K562 (cell line): ENCODE measurements around the gene RARRES2.

Experiments
- ATF1 ChIP-seq, 2 experiments: fragments of 450-650 bp in 1 of 2; IDR thresholded peaks; 2 replicates each; pipeline ENCODE4 v1.6.1; 2016; ENCODE audit warnings: missing compliant biosample characterization in 1 of 2, missing genetic modification characterization in 1 of 2
- CTCF ChIP-seq, 3 experiments: IDR thresholded peaks in 2 of 3; conservative IDR thresholded peaks in 1 of 3; 2 replicates each; pipeline ENCODE4 v1.5.1; 2011 to 2012; ENCODE audit warnings: low read length in 3 of 3, mild to moderate bottlenecking in 3 of 3, control low read depth in 2 of 3, improper control_type of control experiment in 1 of 3, inconsistent platforms in 1 of 3, low read depth in 1 of 3, mixed read lengths in 1 of 3, moderate library complexity in 1 of 3; ENCODE audit not compliant: insufficient read depth in 2 of 3
- ESRRA ChIP-seq: fragments of 450-650 bp; IDR thresholded peaks from 2 replicates; pipeline ENCODE4 v1.6.1; 2014; ENCODE audit warnings: low read depth, mild to moderate bottlenecking, moderate library complexity, borderline replicate concordance
- FOXK2 ChIP-seq, 2 experiments: fragments of 450-650 bp; IDR thresholded peaks in 1 of 2; conservative IDR thresholded peaks in 1 of 2; 2 replicates each; pipeline ENCODE4 v1.6.1; 2016; ENCODE audit warnings: low read depth in 2 of 2, mild to moderate bottlenecking in 1 of 2
- HMG20A ChIP-seq: fragments of 450-650 bp; formaldehyde crosslinking; conservative IDR thresholded peaks from 2 replicates; pipeline ENCODE4 v1.4.0; 2020; ENCODE audit warnings: mild to moderate bottlenecking, mixed read lengths
- JUN ChIP-seq, 2 experiments: sonication (generic) in 1 of 2; formaldehyde crosslinking in 1 of 2; IDR thresholded peaks; 2 replicates each; pipeline versions ENCODE4 v1.6.1 to v1.8.0; 2012 to 2022; ENCODE audit warnings: borderline replicate concordance in 2 of 2, mild to moderate bottlenecking in 2 of 2, improper control_type of control experiment in 1 of 2, low read depth in 1 of 2, low read length in 1 of 2, missing genetic modification reagents in 1 of 2
- MAFK ChIP-seq: IDR thresholded peaks from 2 replicates; pipeline ENCODE4 v1.6.1; 2011; ENCODE audit warnings: low read length, improper control_type of control experiment
- ZNF124 ChIP-seq: sonication (generic); formaldehyde crosslinking; IDR thresholded peaks from 2 replicates; pipeline ENCODE4 v1.8.1; 2022; ENCODE audit warnings: missing genetic modification reagents
- TF ChIP-seq, protein P1 (sequence below): sonication (generic); formaldehyde crosslinking; IDR thresholded peaks from 2 replicates; pipeline ENCODE4 v1.9.0; 2022; ENCODE audit warnings: mild to moderate bottlenecking, missing genetic modification reagents

DNA sequence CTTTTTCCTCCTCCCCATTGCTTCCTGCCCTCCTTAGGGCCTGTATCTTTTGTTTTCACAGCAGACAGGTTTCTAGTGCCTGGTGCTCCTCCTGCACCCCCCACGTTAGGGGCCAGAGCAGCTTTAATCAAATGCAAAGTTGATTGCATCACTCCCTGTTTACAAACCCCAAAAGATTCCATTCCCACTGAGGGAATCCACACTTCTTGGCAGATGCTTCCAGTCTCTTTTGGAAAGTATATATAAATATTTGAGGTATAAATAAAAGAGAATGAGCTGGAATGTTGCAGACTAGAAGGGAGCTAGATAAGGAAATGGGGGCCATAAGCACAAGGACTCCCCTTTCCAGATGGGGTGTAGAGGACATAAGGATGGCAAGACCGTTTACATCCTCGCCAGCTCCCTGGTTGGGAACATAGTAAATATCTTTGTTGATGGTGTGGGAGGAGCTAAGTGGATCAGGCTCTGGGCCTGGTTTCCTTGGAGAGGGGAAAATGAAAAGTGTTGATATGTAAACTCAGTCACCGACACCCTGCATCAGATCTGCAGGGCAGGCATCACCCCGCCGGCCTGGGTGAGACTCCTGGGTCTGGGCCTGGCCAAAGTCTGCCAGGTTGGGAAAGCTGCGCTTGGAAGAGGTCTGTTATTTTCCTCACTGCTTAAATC lies 6.2 kb downstream of the RARRES2 start:
- TF ChIP-seq JUN (IDR thresholded peaks at IDR 0.05; ENCODE audit: borderline replicate concordance, low read depth, low read length): no peak
- no peak for TF ChIP-seq JUN (CRISPR knock-in tag; IDR thresholded peaks at IDR 0.05; ENCODE audit: borderline replicate concordance)
- TF ChIP-seq MAFK: no peak
- TF ChIP-seq CTCF (IDR thresholded peaks at IDR 0.05 in 2 of 3, conservative IDR thresholded peaks at IDR 0.05 in 1 of 3; ENCODE audit: insufficient read depth in 2 of 3, low read depth in 1 of 3, low read length in 3 of 3): no peak
- TF ChIP-seq ZNF124 (CRISPR knock-in tag): no peak
- no peak for TF ChIP-seq HMG20A (CRISPR knock-in tag)
- no peak for TF ChIP-seq ATF1 (CRISPR knock-in tag; IDR thresholded peaks at IDR 0.05)
- no peak for TF ChIP-seq ATF1 (tag; IDR thresholded peaks at IDR 0.05)
- TF ChIP-seq, protein P1, sequence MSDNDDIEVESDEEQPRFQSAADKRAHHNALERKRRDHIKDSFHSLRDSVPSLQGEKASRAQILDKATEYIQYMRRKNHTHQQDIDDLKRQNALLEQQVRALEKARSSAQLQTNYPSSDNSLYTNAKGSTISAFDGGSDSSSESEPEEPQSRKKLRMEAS: no peak
- no peak for TF ChIP-seq ESRRA
- TF ChIP-seq FOXK2 (conservative IDR thresholded peaks at IDR 0.05 in 1 of 2, IDR thresholded peaks at IDR 0.05 in 1 of 2; ENCODE audit: low read depth in 2 of 2): no peak
